GM23338 (cell line): ENCODE data around the gene HOXB3. TPM values are rescaled to one million over a fixed set of nuclear protein-coding genes. Genes with fewer than 3 reads are reported as not detected.

Source experiments
- ATAC-seq: fragments of 200-7000 bp; cut with Tn5 transposase; 3 replicates; pipeline ENCODE4 v1.9.1; 2020
- DNase-seq: peaks from one replicate; pipeline ENCODE4 v3.0.0-alpha.2; 2015; ENCODE audit warnings: low spot score
- H2AFZ ChIP-seq: fragments of 200-600 bp; sonication (generic); 2 replicates; pipeline ENCODE4 v1.8.0; 2016; ENCODE audit warnings: antibody characterized with exemption, mild to moderate bottlenecking, moderate library complexity
- H3F3A ChIP-seq: fragments of 200-600 bp; sonication (generic); replicated peaks from 2 replicates; pipeline ENCODE4 v1.8.0; 2017; ENCODE audit warnings: antibody characterized with exemption, mixed run types, low read depth
- H3K27ac ChIP-seq: fragments of 200-600 bp; sonication (generic); 2 replicates; pipeline ENCODE4 v1.6.1; 2016; ENCODE audit warnings: low read depth
- H3K27me3 ChIP-seq: fragments of 200-600 bp; sonication (generic); 2 replicates; pipeline ENCODE4 v1.8.0; 2016; ENCODE audit warnings: mild to moderate bottlenecking, mixed run types, moderate library complexity; ENCODE audit not compliant: insufficient read depth
- H3K36me3 ChIP-seq: fragments of 200-600 bp; sonication (generic); 2 replicates; pipeline ENCODE4 v1.8.0; 2016; ENCODE audit warnings: mild to moderate bottlenecking; ENCODE audit not compliant: insufficient read depth
- H3K4me1 ChIP-seq: fragments of 200-600 bp; sonication (generic); 2 replicates; pipeline ENCODE4 v1.8.0; 2016; ENCODE audit warnings: mild to moderate bottlenecking, moderate library complexity; ENCODE audit not compliant: insufficient read depth
- H3K4me2 ChIP-seq: fragments of 200-600 bp; sonication (generic); 2 replicates; pipeline ENCODE4 v1.7.1; 2017; ENCODE audit warnings: mixed run types
- H3K4me3 ChIP-seq: fragments of 200-600 bp; sonication (generic); 2 replicates; pipeline ENCODE4 v1.6.1; 2016; ENCODE audit warnings: mixed run types
- H3K79me2 ChIP-seq: fragments of 200-600 bp; sonication (generic); replicated peaks from 2 replicates; pipeline ENCODE4 v1.8.0; 2017; ENCODE audit warnings: mild to moderate bottlenecking; ENCODE audit not compliant: insufficient read depth
- H3K9me2 ChIP-seq: fragments of 200-600 bp; sonication (generic); 2 replicates; pipeline ENCODE4 v1.8.0; 2017; ENCODE audit not compliant: insufficient read depth
- H4K20me1 ChIP-seq: fragments of 200-600 bp; sonication (generic); replicated peaks from 2 replicates; pipeline ENCODE4 v1.8.0; 2017; ENCODE audit warnings: mild to moderate bottlenecking; ENCODE audit not compliant: insufficient read depth
- H3K27ac Mint-ChIP-seq: 2 replicates; pipeline ENCODE4 v1.8.0; 2020; ENCODE audit warnings: inconsistent platforms, mild to moderate bottlenecking, moderate library complexity, mixed read lengths
- H3K27me3 Mint-ChIP-seq: 3 replicates; pipeline ENCODE4 v1.8.0; 2022; ENCODE audit warnings: low read depth, mild to moderate bottlenecking, moderate library complexity, mixed read lengths, inconsistent platforms; ENCODE audit not compliant: insufficient read depth, poor library complexity
- H3K36me3 Mint-ChIP-seq: 3 replicates; pipeline ENCODE4 v1.8.0; 2021; ENCODE audit warnings: low read depth, mild to moderate bottlenecking, inconsistent platforms, moderate library complexity, mixed read lengths
- H3K4me1 Mint-ChIP-seq: 3 replicates; pipeline ENCODE4 v1.8.0; 2020; ENCODE audit warnings: mild to moderate bottlenecking, inconsistent platforms, mixed read lengths
- H3K4me3 Mint-ChIP-seq: 3 replicates; pipeline ENCODE4 v1.8.0; 2021; ENCODE audit warnings: moderate library complexity, mild to moderate bottlenecking, inconsistent platforms, mixed read lengths
- H3K9me3 Mint-ChIP-seq: 3 replicates; pipeline ENCODE4 v1.8.0; 2020; ENCODE audit warnings: moderate library complexity, mild to moderate bottlenecking, inconsistent platforms, mixed read lengths
- ETS1 ChIP-seq: IDR thresholded peaks from 2 replicates; pipeline ENCODE4 v1.6.1; 2016; ENCODE audit warnings: antibody characterized with exemption
- EZH2 ChIP-seq: fragments of 200-600 bp; sonication (generic); IDR thresholded peaks from one replicate; pipeline ENCODE4 v1.8.0; 2017; ENCODE audit warnings: antibody characterized with exemption, mild to moderate bottlenecking, low read depth; ENCODE audit not compliant: unreplicated experiment
- ZNF114 ChIP-seq: fragments of 250-450 bp; sonication (Bioruptor Pico); IDR thresholded peaks from 2 replicates; pipeline ENCODE4 v1.5.0; 2020; ENCODE audit warnings: mild to moderate bottlenecking, moderate library complexity
- ZNF331 ChIP-seq: fragments of 250-450 bp; sonication (Bioruptor Pico); IDR thresholded peaks from 2 replicates; pipeline ENCODE4 v1.5.0; 2020; ENCODE audit warnings: low read depth, mild to moderate bottlenecking, moderate library complexity
- polyA plus RNA-seq: library from polyadenylated mRNA; unstranded; fragments of >200 nt; fragmentation: Nextera tagmentation; extraction: Ambion mirVana; gene quantifications from 2 replicates; pipeline ENCODE4 v1.2.1, GENCODE V29; 2016
- total RNA-seq: library from RNA; depleted of rRNA; stranded (reverse); fragments of >200 nt; shearing (Covaris generic); gene quantifications from 2 replicates; pipeline ENCODE4 v1.2.3, GENCODE V29; 2014

The HOXB3 gene
- total and polyA plus RNA-seq, 2 experiments from 2014 or later: 0.17 TPM; not detected in 1

- peaks cover 31% of the 10 kb centered on the region for H4K20me1 ChIP-seq
- no peak for ATAC-seq
- no peak overlapping the region for H3K4me2 ChIP-seq
- no peaks in the 10 kb centered on the region for H3K9me2 ChIP-seq
- H3K4me3 ChIP-seq: no peak overlapping the region
- TF ChIP-seq ETS1 (no peak), ZNF331 (CRISPR knock-in tag) (no peak), EZH2 (peak; percentile 23)
- no peaks in the 10 kb centered on the region for H3K79me2 ChIP-seq
- H2AFZ ChIP-seq: no peak overlapping the region
- peaks cover 100% of the 10 kb centered on the region for H3K27me3 ChIP-seq
- Mint-ChIP-seq H3K27me3 (peaks cover 99% of the 10 kb centered on the region), H3K4me1 (peaks cover 38% of the 10 kb centered on the region), H3K4me3 (no peak overlapping the region), H3K36me3 (no peaks in the 10 kb centered on the region), H3K27ac (no peak overlapping the region), H3K9me3 (no peaks in the 10 kb centered on the region; the same call in 2 of the 3 replicates)
- no peaks in the 10 kb centered on the region for H3K36me3 ChIP-seq
- H3K4me1 ChIP-seq: peaks cover 64% of the 10 kb centered on the region
- peaks cover 34% of the 10 kb centered on the region for H3F3A ChIP-seq
- H3K27ac ChIP-seq: no peak overlapping the region
- no peak for DNase-seq
Measured at GRCh38 chr17:48553190-48553547, 36.9 kb downstream of the HOXB3 start.

- no peak overlapping the region for H2AFZ ChIP-seq
- no peak for TF ChIP-seq ZNF114 (CRISPR knock-in tag)
- TF ChIP-seq EZH2: peak; percentile 85
- H3K27ac Mint-ChIP-seq: no peak overlapping the region
- peaks cover 100% of the 10 kb centered on the region for H3K27me3 ChIP-seq
- no peaks in the 10 kb centered on the region; the same call in 2 of the 3 replicates for H3K9me3 Mint-ChIP-seq
- H3K36me3 Mint-ChIP-seq: no peaks in the 10 kb centered on the region
- peak; percentile 48 for DNase-seq
- no peak overlapping the region for H3K27ac ChIP-seq
- no peak overlapping the region for H3K4me3 Mint-ChIP-seq
- H3K4me2 ChIP-seq: peak overlapping the region; percentile 58
- H3F3A ChIP-seq: peaks cover 33% of the 10 kb centered on the region
- H3K27me3 Mint-ChIP-seq: peaks cover 99% of the 10 kb centered on the region
- no peak for ATAC-seq
- peaks cover 44% of the 10 kb centered on the region for H3K4me1 Mint-ChIP-seq
- no peaks in the 10 kb centered on the region for H3K9me2 ChIP-seq
- no peaks in the 10 kb centered on the region for H3K79me2 ChIP-seq
- no peaks in the 10 kb centered on the region for H3K36me3 ChIP-seq
- H4K20me1 ChIP-seq: peaks cover 32% of the 10 kb centered on the region
- 0 out of 2 replicates have a peak overlapping the region, but pooled peaks have one; percentile 27 for H3K4me3 ChIP-seq
- peaks cover 69% of the 10 kb centered on the region for H3K4me1 ChIP-seq
Measured at GRCh38 chr17:48552466-48553189, 37.4 kb downstream of the HOXB3 start.

- no peaks in the 10 kb centered on the region for H3K36me3 ChIP-seq
- Mint-ChIP-seq H3K4me3 (peak overlapping the region; percentile 32; the same call in 1 of the 3 replicates), H3K4me1 (peaks cover 51% of the 10 kb centered on the region), H3K27me3 (peaks cover 99% of the 10 kb centered on the region), H3K9me3 (no peaks in the 10 kb centered on the region; the same call in 2 of the 3 replicates), H3K27ac (no peak overlapping the region), H3K36me3 (no peaks in the 10 kb centered on the region)
- peaks cover 29% of the 10 kb centered on the region for H3F3A ChIP-seq
- DNase-seq: peak; percentile 51
- H3K27ac ChIP-seq: no peak overlapping the region
- no peak overlapping the region for H2AFZ ChIP-seq
- H3K9me2 ChIP-seq: no peaks in the 10 kb centered on the region
- 0 out of 2 replicates have a peak overlapping the region, but pooled peaks have one; percentile 27 for H3K4me3 ChIP-seq
- peaks cover 77% of the 10 kb centered on the region for H3K4me1 ChIP-seq
- peak; percentile 4; the same call in 2 of the 3 replicates for ATAC-seq
- peak overlapping the region; percentile 58 for H3K4me2 ChIP-seq
- H3K27me3 ChIP-seq: peaks cover 100% of the 10 kb centered on the region
- peaks cover 28% of the 10 kb centered on the region for H4K20me1 ChIP-seq
- TF ChIP-seq ZNF114 (CRISPR knock-in tag): no peak
- TF ChIP-seq EZH2: peak; percentile 95
- no peaks in the 10 kb centered on the region for H3K79me2 ChIP-seq
Measured at GRCh38 chr17:48551596-48552465, 38.2 kb downstream of the HOXB3 start.
